ENCODE measurements around the gene LRRN4CL. TPM values are rescaled to one million over a fixed set of nuclear protein-coding genes. Genes with fewer than 3 reads are reported as not detected.
A peak's percentile ranks its signal among the peaks of the same experiment; 100 is the strongest.

LRRN4CL gene
- total RNA-seq, 2 experiments from 2014 or later: not detected

DNA sequence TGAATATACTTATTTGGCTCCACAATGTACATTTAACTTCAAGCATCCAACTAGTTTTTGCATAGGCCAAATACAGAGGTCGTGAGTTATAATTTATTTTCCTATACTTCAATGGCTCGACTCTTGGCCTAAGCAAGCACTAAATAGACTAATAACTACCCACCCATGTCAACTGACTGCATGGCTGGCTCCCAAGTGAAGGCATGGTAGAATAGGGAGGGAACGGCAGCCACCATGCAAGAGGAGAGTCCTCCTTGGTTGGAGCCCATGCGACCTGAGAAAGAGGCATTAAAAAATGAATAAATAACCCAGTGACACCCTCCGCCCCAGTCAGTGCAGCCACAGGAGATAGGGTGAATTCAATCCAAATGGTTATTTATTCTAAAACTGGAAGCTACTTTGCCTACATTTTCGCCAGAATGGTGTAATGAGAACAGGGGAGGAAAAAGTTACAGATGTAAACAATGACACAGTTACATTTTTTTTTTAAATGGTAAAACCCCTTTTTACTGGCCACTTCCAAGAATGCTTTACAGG lies 23.0 kb upstream of the LRRN4CL start:
- ChIA-PET POLR2A (interaction anchor here (0.6 to 5.0 kb wide), 11 partner anchors 12 to 1122 kb away, joined by 3 to 34 read pairs (median 5); partner anchors contain the start of genes C11orf98, CSKMT, HNRNPUL2 and LBHD1), CTCF (no interaction called here)
- no peak for ATAC-seq
- peak overlapping the region; percentile 91 for H3K27ac Mint-ChIP-seq
- TF ChIP-seq, protein P1, sequence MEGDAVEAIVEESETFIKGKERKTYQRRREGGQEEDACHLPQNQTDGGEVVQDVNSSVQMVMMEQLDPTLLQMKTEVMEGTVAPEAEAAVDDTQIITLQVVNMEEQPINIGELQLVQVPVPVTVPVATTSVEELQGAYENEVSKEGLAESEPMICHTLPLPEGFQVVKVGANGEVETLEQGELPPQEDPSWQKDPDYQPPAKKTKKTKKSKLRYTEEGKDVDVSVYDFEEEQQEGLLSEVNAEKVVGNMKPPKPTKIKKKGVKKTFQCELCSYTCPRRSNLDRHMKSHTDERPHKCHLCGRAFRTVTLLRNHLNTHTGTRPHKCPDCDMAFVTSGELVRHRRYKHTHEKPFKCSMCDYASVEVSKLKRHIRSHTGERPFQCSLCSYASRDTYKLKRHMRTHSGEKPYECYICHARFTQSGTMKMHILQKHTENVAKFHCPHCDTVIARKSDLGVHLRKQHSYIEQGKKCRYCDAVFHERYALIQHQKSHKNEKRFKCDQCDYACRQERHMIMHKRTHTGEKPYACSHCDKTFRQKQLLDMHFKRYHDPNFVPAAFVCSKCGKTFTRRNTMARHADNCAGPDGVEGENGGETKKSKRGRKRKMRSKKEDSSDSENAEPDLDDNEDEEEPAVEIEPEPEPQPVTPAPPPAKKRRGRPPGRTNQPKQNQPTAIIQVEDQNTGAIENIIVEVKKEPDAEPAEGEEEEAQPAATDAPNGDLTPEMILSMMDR (IDR thresholded peaks at IDR 0.05): no peak
- peaks cover 69% of the 10 kb centered on the region for H3K36me3 Mint-ChIP-seq (ENCODE audit: low read depth)
- no peak overlapping the region for H3K4me3 Mint-ChIP-seq
- intact Hi-C loops (cut with micrococcal nuclease): no loop called here
- no peak for DNase-seq
- peaks cover 64% of the 10 kb centered on the region for H3K4me1 Mint-ChIP-seq (ENCODE audit: low read depth)
- H3K9me3 Mint-ChIP-seq: no peaks in the 10 kb centered on the region
- no peaks in the 10 kb centered on the region for H3K27me3 Mint-ChIP-seq

DNA sequence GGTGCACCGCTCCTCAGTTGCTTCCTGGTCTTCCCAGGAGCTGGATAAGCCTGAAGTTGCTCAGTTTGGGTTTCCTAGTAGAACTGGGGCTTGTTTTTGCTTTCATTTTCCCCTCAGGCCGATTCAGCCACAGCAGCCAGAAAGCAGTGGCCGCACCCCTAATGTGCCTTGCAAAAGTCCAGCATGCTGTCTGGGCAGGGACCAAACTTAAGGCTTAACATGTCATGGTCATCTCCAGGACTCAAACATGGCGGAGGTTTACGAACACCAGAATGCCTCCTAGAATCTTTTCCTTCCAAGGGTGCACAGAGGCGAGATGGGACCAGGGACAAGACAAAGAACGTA lies 20.6 kb upstream of the LRRN4CL start:
- TF ChIP-seq, protein P1 (IDR thresholded peaks at IDR 0.05): no peak
- ChIA-PET CTCF (interaction anchor here (1.0 to 2.5 kb wide), 4 partner anchors 9 to 77 kb away, joined by 3 to 13 read pairs (median 6); partner anchors contain the start of genes HNRNPUL2 and TMEM179B), POLR2A (interaction anchor here (1.0 to 6.3 kb wide), 18 partner anchors 13 to 174 kb away, joined by 3 to 41 read pairs (median 8); partner anchors contain the start of genes C11orf98, CSKMT, GANAB and HNRNPUL2)
- no peaks in the 10 kb centered on the region for H3K9me3 Mint-ChIP-seq
- ATAC-seq (no peak), DNase-seq (peak; percentile 34)
- peak overlapping the region; percentile 91 for H3K4me3 Mint-ChIP-seq
- H3K27ac Mint-ChIP-seq: peak overlapping the region; percentile 99
- intact Hi-C loops (cut with micrococcal nuclease): no loop called here
- H3K36me3 Mint-ChIP-seq (ENCODE audit: low read depth): peaks cover 57% of the 10 kb centered on the region
- H3K4me1 Mint-ChIP-seq (ENCODE audit: low read depth): peaks cover 71% of the 10 kb centered on the region
- no peaks in the 10 kb centered on the region for H3K27me3 Mint-ChIP-seq

DNA sequence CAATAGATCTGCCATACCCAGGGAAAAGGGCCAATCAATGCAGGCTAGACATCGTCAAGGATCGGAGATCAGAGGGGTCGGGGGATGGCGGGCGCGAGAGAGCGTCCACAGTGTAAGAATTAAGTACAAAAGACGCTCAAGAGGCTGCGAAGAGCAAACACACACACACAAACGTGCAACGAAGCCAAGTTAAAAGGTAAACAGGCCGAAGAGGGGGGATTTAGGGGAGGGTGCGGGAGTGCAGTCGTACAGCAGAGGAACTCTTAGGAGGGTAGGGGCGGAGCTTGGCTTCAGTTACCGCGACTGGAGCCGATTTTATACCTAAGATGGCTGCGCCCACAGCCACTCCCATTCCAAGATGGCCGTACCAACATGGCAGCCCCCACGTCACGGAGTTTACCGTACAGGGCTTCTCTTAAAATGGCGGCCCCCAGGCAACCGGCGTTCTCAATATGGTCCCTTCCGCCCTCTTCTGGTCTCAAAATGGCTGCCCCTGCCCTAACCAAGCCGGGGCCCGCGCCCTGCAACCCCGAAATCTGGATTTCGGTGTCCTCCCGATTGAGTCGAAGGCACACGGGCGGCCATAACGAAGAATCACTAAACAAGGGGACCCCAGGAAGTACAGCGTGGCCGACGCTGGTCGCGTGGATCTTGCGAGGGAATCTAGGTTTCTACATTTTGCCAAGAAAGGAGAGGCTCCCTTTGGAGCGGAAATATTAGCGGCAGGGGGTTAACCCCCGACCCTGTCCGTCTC lies 20.1 kb upstream of the LRRN4CL start:
- POLR2A ChIA-PET: interaction anchor here (0.6 to 6.3 kb wide), 29 partner anchors 11 to 174 kb away, joined by 3 to 41 read pairs (median 4); partner anchors contain the start of genes B3GAT3, C11orf98, CSKMT and GANAB
- Mint-ChIP-seq H3K27me3 (no peaks in the 10 kb centered on the region), H3K27ac (peak overlapping the region; percentile 99), H3K4me1 (ENCODE audit: low read depth) (peaks cover 67% of the 10 kb centered on the region), H3K9me3 (no peaks in the 10 kb centered on the region), H3K36me3 (ENCODE audit: low read depth) (peaks cover 54% of the 10 kb centered on the region), H3K4me3 (peak overlapping the region; percentile 91)
- intact Hi-C loops (cut with micrococcal nuclease): no loop called here
- ATAC-seq: peak; percentile 83
- CTCF ChIA-PET: interaction anchor here (1.0 to 2.5 kb wide), 6 partner anchors 9 to 78 kb away, joined by 3 to 13 read pairs (median 3); partner anchors contain the start of genes HNRNPUL2, LBHD1, TMEM179B and UQCC3
- TF ChIP-seq, protein P1 (IDR thresholded peaks at IDR 0.05): no peak
- peak; percentile 99 for DNase-seq

DNA sequence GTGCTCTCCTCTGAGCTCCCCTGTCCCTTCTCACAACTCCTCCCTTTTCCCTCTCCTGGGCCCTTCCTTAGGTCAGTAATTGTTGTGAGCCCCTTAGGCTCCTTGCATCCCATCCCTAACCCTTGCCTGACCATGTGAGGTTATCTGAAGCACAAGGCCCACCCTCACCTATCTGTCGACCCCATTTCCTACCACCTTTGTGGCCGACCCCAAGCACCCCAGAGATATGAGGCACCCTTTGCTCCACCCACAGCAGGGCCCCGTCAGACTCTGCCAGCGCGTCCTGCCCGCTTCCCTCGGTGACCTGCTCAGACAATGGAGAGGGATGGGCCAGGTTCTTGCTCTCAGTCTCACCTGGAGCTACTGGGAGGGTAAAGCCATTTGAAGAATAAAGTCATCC lies 19.5 kb upstream of the LRRN4CL start:
- no peaks in the 10 kb centered on the region for H3K9me3 Mint-ChIP-seq
- H3K4me1 Mint-ChIP-seq (ENCODE audit: low read depth): peaks cover 61% of the 10 kb centered on the region

More for the DNA sequence above, 19.5 kb upstream of the LRRN4CL start:
- Mint-ChIP-seq H3K27ac (peak overlapping the region; percentile 99), H3K27me3 (no peaks in the 10 kb centered on the region), H3K36me3 (ENCODE audit: low read depth) (peaks cover 50% of the 10 kb centered on the region), H3K4me3 (peak overlapping the region; percentile 91)
- DNase-seq: peak; percentile 76
- POLR2A ChIA-PET: interaction anchor here (0.6 to 6.3 kb wide), 29 partner anchors 12 to 175 kb away, joined by 3 to 41 read pairs (median 4); partner anchors contain the start of genes B3GAT3, C11orf98, CSKMT and GANAB
- CTCF ChIA-PET: interaction anchor here (1.0 to 2.5 kb wide), 9 partner anchors 10 to 314 kb away, joined by 3 to 13 read pairs (median 3); partner anchors contain the start of genes HNRNPUL2, LBHD1, ROM1 and TMEM179B
- TF ChIP-seq, protein P1 (IDR thresholded peaks at IDR 0.05): no peak
- peak; percentile 40 for ATAC-seq
- intact Hi-C loops (cut with micrococcal nuclease): no loop called here
